NCI-H1417 treated with DMSO at 0.1 percent for 48 hours (cell line): ENCODE results near the gene CREBRF.
"Not testable (repeated sequence)": the region's sequence is repeated elsewhere in the genome, so short reads cannot be mapped to it uniquely, and the experiment has no call there.

Experiments
- DNase-seq: peaks from one replicate; lab custom pipeline; 2025; lab: John Stamatoyannopoulos, UW

Gene CREBRF

GRCh38 chr5:173055983-173056782, at the start of gene CREBRF:
Gene CREBRF, plus strand, starts transcription at chr5:173056352. Its CDS starts 24,424 bp downstream, at chr5:173080776.
- peak; percentile 44 for DNase-seq

- no peak for DNase-seq
Observed at GRCh38 chr5:173010021-173010420, 46.1 kb upstream of the CREBRF start.

- DNase-seq = no peak
Observed at GRCh38 chr5:173010547-173011464, 45.3 kb upstream of the CREBRF start.

GRCh38 chr5:173011566-173011965, 44.6 kb upstream of the CREBRF start:
- no peak for DNase-seq

- no peak for DNase-seq
Observed at GRCh38 chr5:173012882-173013281, 43.3 kb upstream of the CREBRF start.

- no peak for DNase-seq
Observed at GRCh38 chr5:173014671-173015070, 41.5 kb upstream of the CREBRF start.

- DNase-seq = no peak
Observed at GRCh38 chr5:173015192-173015591, 41.0 kb upstream of the CREBRF start.

GRCh38 chr5:173015598-173016455, 40.3 kb upstream of the CREBRF start:
- no peak for DNase-seq

- DNase-seq = no peak
Observed at GRCh38 chr5:173016598-173017046, 39.5 kb upstream of the CREBRF start.

- not testable (repeated sequence) for DNase-seq
Observed at GRCh38 chr5:173017087-173017486, 39.1 kb upstream of the CREBRF start.

- no peak for DNase-seq
Observed at GRCh38 chr5:173018358-173018757, 37.8 kb upstream of the CREBRF start.

- DNase-seq = no peak
Observed at GRCh38 chr5:173020154-173020581, 36.0 kb upstream of the CREBRF start.

- no peak for DNase-seq
Observed at GRCh38 chr5:173020643-173021042, 35.5 kb upstream of the CREBRF start.

- no peak for DNase-seq
Observed at GRCh38 chr5:173025651-173026050, 30.5 kb upstream of the CREBRF start.

GRCh38 chr5:173027905-173028304, 28.2 kb upstream of the CREBRF start:
- no peak for DNase-seq

GRCh38 chr5:173028811-173029327, 27.3 kb upstream of the CREBRF start:
- no peak for DNase-seq

GRCh38 chr5:173029499-173029921, 26.6 kb upstream of the CREBRF start:
- no peak for DNase-seq

- not testable (repeated sequence) for DNase-seq
Observed at GRCh38 chr5:173032096-173032495, 24.1 kb upstream of the CREBRF start.

- no peak for DNase-seq
Observed at GRCh38 chr5:173032730-173033129, 23.4 kb upstream of the CREBRF start.

- DNase-seq = no peak
Observed at GRCh38 chr5:173033923-173034322, 22.2 kb upstream of the CREBRF start.

GRCh38 chr5:173035904-173036707, 20.0 kb upstream of the CREBRF start:
- no peak for DNase-seq
